ENCODE data around the gene AXIN2. TPM values are rescaled to one million over a fixed set of nuclear protein-coding genes. Genes with fewer than 3 reads are reported as not detected.

Gene AXIN2
- total RNA-seq, 1 donor from 2014 or later, result 21.0 TPM

GRCh38 chr17:65576939-65577338, 15.5 kb upstream of the AXIN2 start:
- H3K36me3 ChIP-seq, result no peaks in the 10 kb centered on the region
- H3K9me3 ChIP-seq (replicated peaks), result no peaks in the 10 kb centered on the region
- no peaks in the 10 kb centered on the region for H3K4me1 ChIP-seq
- no peak for TF ChIP-seq CTCF (IDR thresholded peaks at IDR 0.05; ENCODE audit: borderline replicate concordance)
- H3K27me3 ChIP-seq (ENCODE audit: low read depth), result no peaks in the 10 kb centered on the region
- DNase-seq, result no peak
- H3K27ac ChIP-seq (replicated peaks), result no peak overlapping the region
- H3K4me3 ChIP-seq, result no peak overlapping the region
- intact Hi-C loops (cut with micrococcal nuclease), result no loop called here

- Histone ChIP-seq H3K9me3 (replicated peaks) (no peaks in the 10 kb centered on the region), H3K36me3 (no peaks in the 10 kb centered on the region), H3K27me3 (ENCODE audit: low read depth) (no peaks in the 10 kb centered on the region), H3K4me3 (no peak overlapping the region), H3K27ac (replicated peaks) (no peak overlapping the region), H3K4me1 (no peaks in the 10 kb centered on the region)
- TF ChIP-seq CTCF (IDR thresholded peaks at IDR 0.05; ENCODE audit: borderline replicate concordance), result no peak
- DNase-seq, result no peak
- intact Hi-C loops (cut with micrococcal nuclease), result no loop called here
These were observed 11.8 kb upstream of the AXIN2 start for GRCh38 chr17:65573282-65573602.

DNA sequence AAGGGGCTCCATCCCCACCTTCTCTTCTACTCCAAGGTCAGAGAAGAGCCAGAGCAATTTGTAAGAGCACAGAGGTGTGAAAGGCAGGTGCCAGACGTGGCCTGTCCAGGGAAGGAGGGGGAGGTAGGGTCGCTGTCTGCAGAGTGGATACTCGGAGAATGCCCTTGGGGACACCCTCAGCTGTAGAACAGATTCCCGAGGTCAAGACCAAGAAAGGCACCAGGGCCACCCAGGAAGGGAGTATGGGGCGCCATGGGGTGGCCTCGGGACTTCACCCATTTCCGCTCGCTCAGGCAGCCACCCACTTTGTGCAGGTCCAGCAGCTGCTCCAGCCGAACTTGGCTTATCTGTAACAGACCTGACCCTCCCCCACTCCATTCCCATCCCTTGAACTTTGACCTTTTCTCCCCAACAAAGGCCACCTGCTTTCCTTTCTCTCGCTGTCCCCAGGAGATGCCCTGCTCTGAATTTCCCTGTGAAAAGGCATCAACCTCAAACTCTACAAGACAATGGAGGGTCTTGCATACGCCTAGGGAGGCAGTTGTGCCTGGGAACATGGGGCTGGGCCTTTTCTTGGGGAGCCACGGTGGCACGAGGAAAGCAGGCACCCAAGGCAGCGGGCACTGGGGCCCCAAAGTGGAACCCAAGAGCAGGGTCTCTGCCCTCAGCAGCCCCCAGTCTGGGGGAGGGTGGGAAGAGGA, 11.3 kb upstream of the AXIN2 start:
- H3K36me3 ChIP-seq, result no peaks in the 10 kb centered on the region
- H3K27ac ChIP-seq (replicated peaks), result no peak overlapping the region
- no peak for DNase-seq
- no peaks in the 10 kb centered on the region for H3K4me1 ChIP-seq
- H3K9me3 ChIP-seq (replicated peaks), result no peaks in the 10 kb centered on the region
- intact Hi-C loops (cut with micrococcal nuclease), result no loop called here
- H3K27me3 ChIP-seq (ENCODE audit: low read depth), result no peaks in the 10 kb centered on the region
- H3K4me3 ChIP-seq, result no peak overlapping the region
- TF ChIP-seq CTCF (IDR thresholded peaks at IDR 0.05; ENCODE audit: borderline replicate concordance), result no peak

GRCh38 chr17:65572186-65572580, 10.7 kb upstream of the AXIN2 start:
- intact Hi-C loops (cut with micrococcal nuclease), result no loop called here
- no peak for TF ChIP-seq CTCF (IDR thresholded peaks at IDR 0.05; ENCODE audit: borderline replicate concordance)
- H3K4me3 ChIP-seq, result no peak overlapping the region
- no peak overlapping the region for H3K27ac ChIP-seq (replicated peaks)
- no peaks in the 10 kb centered on the region for H3K4me1 ChIP-seq
- H3K9me3 ChIP-seq (replicated peaks), result no peaks in the 10 kb centered on the region
- no peak for DNase-seq
- H3K27me3 ChIP-seq (ENCODE audit: low read depth), result no peaks in the 10 kb centered on the region
- H3K36me3 ChIP-seq, result no peaks in the 10 kb centered on the region

GRCh38 chr17:65568918-65569317, 7.5 kb upstream of the AXIN2 start:
- Histone ChIP-seq H3K4me3 (no peak overlapping the region), H3K4me1 (peaks cover 15% of the 10 kb centered on the region)
- intact Hi-C loops (cut with micrococcal nuclease), result no loop called here

More at GRCh38 chr17:65568918-65569317, 7.5 kb upstream of the AXIN2 start:
- no peak for TF ChIP-seq CTCF (IDR thresholded peaks at IDR 0.05; ENCODE audit: borderline replicate concordance)
- no peaks in the 10 kb centered on the region for H3K27me3 ChIP-seq (ENCODE audit: low read depth)
- H3K9me3 ChIP-seq (replicated peaks), result no peaks in the 10 kb centered on the region
- H3K27ac ChIP-seq (replicated peaks), result no peak overlapping the region
- no peak for DNase-seq
- H3K36me3 ChIP-seq, result no peaks in the 10 kb centered on the region

Measured in left ventricle myocardium inferior (tissue), 1 donor.